Measurements from ENCODE around the gene SORCS3.

SORCS3 gene

GRCh38 chr10:104641187-104641936 lies at the start of gene SORCS3:
TSS of gene SORCS3 (plus strand) at chr10:104641290.
- no peak for FAIRE-seq

GRCh38 chr10:104591441-104591840 lies 49.6 kb upstream of the SORCS3 start:
- FAIRE-seq, result no peak

GRCh38 chr10:104601166-104601565 lies 39.9 kb upstream of the SORCS3 start:
- no peak for FAIRE-seq

- FAIRE-seq, result no peak
Observed at GRCh38 chr10:104608091-104608828, 32.8 kb upstream of the SORCS3 start.

GRCh38 chr10:104612571-104613205 lies 28.4 kb upstream of the SORCS3 start:
- no peak for FAIRE-seq

GRCh38 chr10:104613406-104613805 lies 27.7 kb upstream of the SORCS3 start:
- FAIRE-seq, result no peak

- no peak for FAIRE-seq
Observed at GRCh38 chr10:104614245-104614831, 26.8 kb upstream of the SORCS3 start.

GRCh38 chr10:104615136-104615535 lies 26.0 kb upstream of the SORCS3 start:
- FAIRE-seq, result no peak

- no peak for FAIRE-seq
Observed at GRCh38 chr10:104617831-104618230, 23.3 kb upstream of the SORCS3 start.

- FAIRE-seq, result no peak
Observed at GRCh38 chr10:104622175-104622574, 18.9 kb upstream of the SORCS3 start.

GRCh38 chr10:104622598-104623209 lies 18.4 kb upstream of the SORCS3 start:
- no peak for FAIRE-seq

- no peak for FAIRE-seq
Observed at GRCh38 chr10:104630731-104631130, 10.4 kb upstream of the SORCS3 start.

GRCh38 chr10:104631946-104632345 lies 9.1 kb upstream of the SORCS3 start:
- no peak for FAIRE-seq

GRCh38 chr10:104638861-104639589 lies 2.1 kb upstream of the SORCS3 start:
- no peak for FAIRE-seq

- FAIRE-seq, result no peak
Observed at GRCh38 chr10:104639590-104640338, 1.3 kb upstream of the SORCS3 start.

- no peak for FAIRE-seq
Observed at GRCh38 chr10:104640339-104641186, 527 bp upstream of the SORCS3 start.

- FAIRE-seq, result no peak
Observed at GRCh38 chr10:104641937-104642657, 1.0 kb downstream of the SORCS3 start.

- FAIRE-seq, result no peak
Observed at GRCh38 chr10:104642658-104643302, 1.7 kb downstream of the SORCS3 start.

- no peak for FAIRE-seq
Observed at GRCh38 chr10:104643303-104643663, 2.2 kb downstream of the SORCS3 start.
